HG03095 (cell line): ENCODE data around the gene SDK1.
"Not testable (repeated sequence)": the region's sequence is repeated elsewhere in the genome, so short reads cannot be mapped to it uniquely, and the experiment has no call there.

Source experiments
- ATAC-seq: cut with Tn5 transposase; IDR thresholded peaks from one replicate; pipeline ENCODE4 v1.9.1; 2021; ENCODE audit warnings: moderate library complexity; ENCODE audit not compliant: unreplicated experiment

Gene SDK1

GRCh38 chr7:4225881-4226523 is 925.0 kb downstream of the SDK1 start:
- no peak for ATAC-seq

GRCh38 chr7:4226524-4226882 is 925.5 kb downstream of the SDK1 start:
- ATAC-seq, result no peak

- no peak for ATAC-seq
These were observed 926.3 kb downstream of the SDK1 start for GRCh38 chr7:4227105-4228010.

- no peak for ATAC-seq
These were observed 929.3 kb downstream of the SDK1 start for GRCh38 chr7:4230352-4230751.

- ATAC-seq, result no peak
These were observed 932.1 kb downstream of the SDK1 start for GRCh38 chr7:4233146-4233545.

GRCh38 chr7:4233621-4234497 is 932.8 kb downstream of the SDK1 start:
- no peak for ATAC-seq

GRCh38 chr7:4234498-4234855 is 933.4 kb downstream of the SDK1 start:
- ATAC-seq, result no peak

- ATAC-seq, result no peak
These were observed 933.8 kb downstream of the SDK1 start for GRCh38 chr7:4234886-4235285.

- ATAC-seq, result no peak
These were observed 934.5 kb downstream of the SDK1 start for GRCh38 chr7:4235596-4235995.

GRCh38 chr7:4236389-4236788 is 935.3 kb downstream of the SDK1 start:
- no peak for ATAC-seq

- ATAC-seq, result not testable (repeated sequence)
These were observed 935.8 kb downstream of the SDK1 start for GRCh38 chr7:4236873-4237272.

- no peak for ATAC-seq
These were observed 936.5 kb downstream of the SDK1 start for GRCh38 chr7:4237296-4238235.

GRCh38 chr7:4238861-4239260 is 937.8 kb downstream of the SDK1 start:
- no peak for ATAC-seq

- ATAC-seq, result no peak
These were observed 939.0 kb downstream of the SDK1 start for GRCh38 chr7:4240042-4240441.

- no peak for ATAC-seq
These were observed 939.7 kb downstream of the SDK1 start for GRCh38 chr7:4240520-4241303.

- ATAC-seq, result no peak
These were observed 940.2 kb downstream of the SDK1 start for GRCh38 chr7:4241304-4241612.

GRCh38 chr7:4241791-4242190 is 940.7 kb downstream of the SDK1 start:
- no peak for ATAC-seq

GRCh38 chr7:4242706-4243105 is 941.7 kb downstream of the SDK1 start:
- ATAC-seq, result no peak

GRCh38 chr7:4244041-4244440 is 943.0 kb downstream of the SDK1 start:
- ATAC-seq, result no peak

- ATAC-seq, result no peak
These were observed 943.6 kb downstream of the SDK1 start for GRCh38 chr7:4244635-4245034.
